GM18517 (cell line): ENCODE results near the gene LIMS2.

Experiments
- ATAC-seq: cut with Tn5 transposase; IDR thresholded peaks from one replicate; pipeline ENCODE4 v1.9.1; 2021; ENCODE audit warnings: mild to moderate bottlenecking, moderate library complexity; ENCODE audit not compliant: unreplicated experiment

Gene LIMS2

DNA sequence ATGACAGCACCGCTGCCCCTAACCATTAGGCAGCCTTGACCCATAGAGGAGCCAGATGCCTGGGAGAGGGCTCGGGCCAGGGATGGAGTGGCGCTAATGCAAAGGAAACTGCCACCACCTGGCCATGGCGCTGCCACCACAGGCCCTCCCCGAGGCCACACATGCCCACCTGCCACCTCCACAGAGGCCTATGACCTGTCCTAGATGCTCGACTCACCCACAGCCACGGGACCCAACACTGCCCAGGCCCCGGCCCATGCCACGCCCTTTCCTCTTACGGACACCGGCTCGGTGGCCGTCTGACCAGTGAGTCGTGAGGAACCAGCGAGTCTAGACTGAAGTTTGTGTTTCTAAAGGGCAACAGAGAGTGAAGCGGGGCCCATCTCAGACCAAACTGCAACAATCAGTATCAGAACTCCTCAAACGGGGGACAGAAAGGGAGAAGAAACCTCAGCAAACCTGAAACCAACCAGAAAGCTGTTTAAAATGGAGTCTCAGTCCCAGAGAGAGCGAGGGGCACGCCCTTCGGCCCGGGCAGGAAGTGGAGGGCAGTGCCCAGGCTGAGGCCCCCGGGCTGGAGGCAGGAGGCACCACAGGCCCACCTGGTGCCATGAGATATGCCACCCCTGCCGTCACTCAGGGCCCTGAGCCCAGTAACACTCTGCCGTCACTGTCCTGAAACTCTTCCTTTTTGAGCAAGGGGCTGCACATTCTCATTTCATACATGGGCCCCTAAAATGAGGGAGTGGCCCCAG lies 28.7 kb downstream of the LIMS2 start:
- no peak for ATAC-seq

- ATAC-seq: no peak
Measured at GRCh38 chr2:127645395-127646291, 29.7 kb downstream of the LIMS2 start, which contains the start of gene GPR17. Gene GPR17 (plus strand): TSS chr2:127646153. CDS start chr2:127650736, 4,583 bp downstream.

- ATAC-seq: no peak
Measured at GRCh38 chr2:127645026-127645394, 30.3 kb downstream of the LIMS2 start.

DNA sequence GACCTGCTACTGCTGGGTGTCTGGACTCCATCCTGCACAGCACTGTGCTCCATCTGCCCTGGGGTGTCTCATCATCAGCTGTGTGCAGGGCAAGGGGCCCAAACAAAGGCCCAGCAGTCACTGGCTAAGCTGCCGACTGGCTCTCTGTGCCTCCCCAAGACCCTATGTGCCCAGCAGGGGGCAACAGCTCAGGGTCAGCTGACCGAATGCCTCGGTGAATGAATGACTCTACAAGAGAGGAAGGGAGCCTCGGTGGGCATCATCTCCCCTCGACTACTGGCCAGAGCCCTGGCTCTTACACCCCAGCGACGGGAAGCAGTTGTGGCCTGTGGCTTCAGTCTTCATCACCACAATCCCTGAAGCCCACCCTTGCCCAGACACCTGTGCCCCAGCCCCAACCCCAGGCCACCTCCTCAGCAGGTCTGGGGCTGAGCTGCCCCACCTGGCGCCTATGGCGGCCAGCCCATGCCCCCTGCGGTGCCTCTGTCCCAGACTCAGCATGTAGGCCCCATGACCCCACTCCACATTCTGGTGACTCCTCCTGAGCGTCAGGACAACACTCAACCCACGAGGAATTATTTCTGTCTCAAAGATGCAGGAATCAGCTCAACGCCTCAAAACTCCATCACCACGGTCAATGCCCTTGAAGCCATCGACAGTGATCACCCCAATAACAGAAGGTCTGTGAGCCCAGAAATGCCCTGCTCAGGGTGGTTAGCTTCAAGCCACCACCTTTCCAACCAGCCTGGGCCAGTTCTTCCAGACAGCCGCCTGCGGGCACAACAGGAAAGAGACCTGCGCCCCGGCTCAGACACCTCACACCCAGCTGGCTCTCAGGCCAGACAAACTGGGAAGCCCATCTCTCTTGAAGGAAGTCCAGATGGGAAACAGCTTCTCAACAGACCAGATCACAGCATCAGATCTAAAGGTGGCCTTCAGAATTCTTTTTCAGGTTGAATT lies 31.0 kb downstream of the LIMS2 start:
- ATAC-seq: no peak

GRCh38 chr2:127643439-127644065 lies 31.8 kb downstream of the LIMS2 start:
- ATAC-seq: no peak

GRCh38 chr2:127642706-127643438 lies 32.5 kb downstream of the LIMS2 start:
- no peak for ATAC-seq

DNA sequence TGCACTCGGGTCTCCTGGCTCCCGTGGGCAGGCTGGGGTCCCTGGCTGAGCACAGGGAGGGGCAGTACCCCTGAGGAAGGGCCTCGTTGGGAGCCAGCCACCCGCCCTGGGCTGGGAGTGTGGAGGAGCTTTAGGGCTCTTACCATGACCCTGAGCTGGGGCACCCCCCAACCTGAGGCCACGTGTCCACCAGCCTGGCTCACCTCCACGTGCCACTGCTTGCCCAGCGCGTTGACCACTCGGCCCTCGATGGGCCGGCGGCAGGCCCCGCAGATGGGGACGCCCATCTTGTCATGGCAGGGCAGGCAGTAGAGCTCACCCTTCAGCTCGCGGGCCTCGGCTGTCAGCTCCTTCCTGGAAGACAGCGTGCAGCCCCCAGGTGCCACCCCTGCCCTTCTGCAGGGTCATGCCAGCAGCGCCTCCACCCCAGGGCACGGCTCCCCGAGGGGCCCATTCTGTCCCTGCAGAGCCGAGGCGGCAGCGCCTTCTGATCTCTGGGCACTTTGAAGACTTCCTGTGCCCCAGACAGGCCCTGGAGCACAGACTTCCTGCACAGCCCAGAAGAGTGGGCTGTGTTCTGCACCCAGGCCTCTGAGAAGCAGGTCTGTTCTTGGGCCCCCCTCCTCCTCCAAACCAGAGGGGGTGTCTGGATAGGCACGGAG lies 33.4 kb downstream of the LIMS2 start:
- ATAC-seq: no peak

- no peak for ATAC-seq
Measured at GRCh38 chr2:127641133-127641532, 34.2 kb downstream of the LIMS2 start.

GRCh38 chr2:127640082-127641072 lies 35.0 kb downstream of the LIMS2 start:
- ATAC-seq: no peak

DNA sequence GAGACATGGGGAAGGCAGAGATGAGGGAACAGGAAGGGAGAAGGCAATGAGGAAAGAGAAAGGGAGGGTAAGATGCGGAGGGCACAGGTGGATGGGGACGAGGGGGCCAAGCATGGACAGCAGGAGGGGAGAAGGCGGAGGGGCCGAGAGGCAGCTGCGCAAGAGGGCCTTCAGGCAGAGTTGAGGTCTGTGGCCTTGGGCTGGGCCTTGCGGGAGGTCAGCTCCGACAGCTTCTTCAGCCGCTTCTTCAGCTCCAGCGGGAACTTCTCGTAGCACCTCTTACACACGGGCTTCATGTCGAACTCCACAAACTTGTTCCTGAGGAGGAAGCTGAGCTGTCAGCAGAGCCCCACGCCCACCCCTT lies 36.2 kb downstream of the LIMS2 start:
- no peak for ATAC-seq

- no peak for ATAC-seq
Measured at GRCh38 chr2:127638361-127639110, 36.8 kb downstream of the LIMS2 start.

DNA sequence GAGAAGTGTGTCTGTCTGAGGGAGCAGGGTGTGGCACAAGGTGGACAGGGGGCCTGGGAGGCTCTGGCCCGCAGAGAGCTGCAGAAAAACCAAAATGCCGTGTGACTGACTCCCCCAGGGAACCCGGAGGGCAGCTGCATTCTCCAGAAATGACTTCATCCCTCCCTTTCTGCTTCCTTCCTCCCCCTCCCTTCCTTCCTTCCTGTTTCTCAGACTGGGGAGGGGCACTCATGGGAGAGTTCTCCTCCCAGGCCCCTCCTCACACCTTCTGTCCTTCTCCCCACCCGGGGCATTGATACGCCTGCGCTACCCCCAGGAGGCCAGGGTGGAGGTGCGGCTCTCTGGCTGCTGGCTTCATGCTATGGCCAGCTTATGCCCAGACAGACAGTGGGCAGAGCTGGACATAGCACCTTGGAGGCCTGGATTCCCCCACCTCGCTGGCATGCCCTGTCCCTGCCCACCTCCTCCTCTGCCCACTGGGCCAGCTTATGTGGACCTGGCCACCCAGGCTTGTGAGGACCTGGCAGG lies 37.5 kb downstream of the LIMS2 start:
- ATAC-seq: no peak

DNA sequence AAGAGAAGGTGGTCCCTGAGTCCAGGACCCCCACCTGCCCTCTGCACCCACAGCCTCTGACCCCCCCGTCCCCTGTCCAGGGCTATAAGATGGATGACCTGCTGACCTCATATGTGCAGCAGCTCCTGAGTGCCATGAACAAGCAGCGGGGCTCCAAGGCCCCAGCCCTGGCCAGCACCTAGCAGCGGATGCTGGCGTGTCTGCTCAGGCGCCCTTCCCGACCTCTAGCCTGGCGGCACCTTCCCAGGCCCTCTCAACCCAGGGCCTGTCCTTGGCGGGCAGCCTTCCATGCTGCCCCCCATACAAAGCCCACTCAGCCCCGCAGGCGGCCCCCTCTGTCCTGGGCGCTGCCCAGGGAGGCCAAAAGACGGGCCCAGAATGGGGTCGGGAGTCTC lies 38.1 kb downstream of the LIMS2 start:
- no peak for ATAC-seq

DNA sequence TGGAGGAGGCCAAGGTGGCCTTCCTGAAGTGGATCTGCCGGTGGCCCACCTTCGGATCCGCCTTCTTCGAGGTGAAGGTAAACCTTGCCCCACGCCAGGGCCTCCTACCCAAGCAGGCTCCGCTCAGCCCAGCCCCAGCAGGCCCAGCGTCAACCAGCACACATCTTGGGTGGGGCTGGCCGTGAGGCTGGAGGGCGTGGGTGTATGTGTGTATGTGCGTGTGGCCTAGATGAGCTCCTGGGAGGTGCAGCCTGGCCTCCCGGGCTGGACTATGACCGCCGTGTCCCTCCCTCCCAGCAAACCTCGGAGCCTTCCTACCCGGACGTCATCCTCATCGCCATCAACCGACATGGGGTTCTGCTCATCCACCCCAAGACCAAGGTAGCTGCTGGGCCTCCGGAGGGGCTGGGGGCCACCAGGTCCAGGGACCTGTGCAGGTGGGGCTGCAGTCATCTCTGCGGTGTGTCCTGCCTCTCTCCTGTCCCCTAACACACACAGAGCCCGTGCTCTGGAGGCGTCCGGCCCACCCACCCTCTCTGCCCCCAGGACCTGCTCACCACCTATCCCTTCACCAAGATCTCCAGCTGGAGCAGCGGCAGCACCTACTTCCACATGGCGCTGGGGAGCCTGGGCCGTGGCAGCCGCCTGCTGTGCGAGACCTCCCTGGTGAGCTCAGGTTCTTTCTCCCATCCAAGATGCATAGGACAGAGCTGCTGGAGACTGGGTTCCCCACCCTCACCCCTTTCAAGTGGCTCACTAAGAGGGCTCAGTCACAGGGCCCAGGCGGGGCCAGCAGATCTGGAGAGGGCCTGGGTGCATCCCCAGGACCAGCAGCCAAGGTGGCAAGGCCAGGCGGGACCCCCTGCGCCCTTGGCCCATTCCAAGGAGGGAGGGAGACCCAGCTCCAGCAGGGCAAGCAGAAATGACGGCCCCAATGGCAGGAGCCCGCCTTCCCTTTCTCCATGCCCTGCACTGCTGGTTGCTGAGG lies 38.8 kb downstream of the LIMS2 start:
- no peak for ATAC-seq

GRCh38 chr2:127635380-127636237 lies 39.7 kb downstream of the LIMS2 start:
- no peak for ATAC-seq
